T-helper 2 cell treated with Interferon-gamma antibody and Interleukin-4, amounts not matched to agents 5 μg/mL and 100 μg/mL, for 36 hours (primary cell): Measurements from ENCODE around the gene GZMA.
A peak's percentile ranks its signal among the peaks of the same experiment; 100 is the strongest.
"Not testable (repeated sequence)": the region's sequence is repeated elsewhere in the genome, so short reads cannot be mapped to it uniquely, and the experiment has no call there.

ENCODE experiments used
- DNase-seq: peaks from one replicate; pipeline ENCODE4 v3.0.0; 2021; ENCODE audit warnings: low spot score
- H3K27ac Mint-ChIP-seq: one replicate; pipeline ENCODE4 v1.8.0; 2021; ENCODE audit warnings: mild to moderate bottlenecking, mixed read lengths
- H3K27me3 Mint-ChIP-seq: one replicate; pipeline ENCODE4 v1.8.0; 2021; ENCODE audit warnings: low read depth, mixed read lengths
- H3K36me3 Mint-ChIP-seq: one replicate; pipeline ENCODE4 v1.8.0; 2021; ENCODE audit warnings: low read depth, mixed read lengths
- H3K4me1 Mint-ChIP-seq: one replicate; pipeline ENCODE4 v1.8.0; 2021; ENCODE audit warnings: low read depth, mixed read lengths
- H3K4me3 Mint-ChIP-seq: one replicate; pipeline ENCODE4 v1.8.0; 2022; ENCODE audit warnings: mild to moderate bottlenecking, moderate library complexity, mixed read lengths
- H3K9me3 Mint-ChIP-seq: one replicate; pipeline ENCODE4 v1.8.0; 2021; ENCODE audit warnings: mixed read lengths

GZMA gene

GRCh38 chr5:55102348-55102747 lies at the start of gene GZMA:
TSS of gene GZMA (plus strand) at chr5:55102646. CDS start at chr5:55102683, 37 bp downstream.
- peak within 1 kb of the TSS; percentile 91 for H3K27ac Mint-ChIP-seq
- H3K27me3 Mint-ChIP-seq = no peaks in the 10 kb centered on the region
- peak within 1 kb of the TSS; percentile 80 for H3K4me3 Mint-ChIP-seq
- DNase-seq = peak; percentile 35
- peaks cover 71% of the 10 kb centered on the region for H3K4me1 Mint-ChIP-seq
- peaks cover 38% of the 10 kb centered on the region for H3K9me3 Mint-ChIP-seq
- peaks cover 73% of the 10 kb centered on the region for H3K36me3 Mint-ChIP-seq

- H3K4me1 Mint-ChIP-seq = peaks cover 29% of the 10 kb centered on the region
- H3K27me3 Mint-ChIP-seq = no peaks in the 10 kb centered on the region
- H3K9me3 Mint-ChIP-seq = peaks cover 74% of the 10 kb centered on the region
- H3K36me3 Mint-ChIP-seq = peaks cover 67% of the 10 kb centered on the region
- DNase-seq = no peak
- H3K4me3 Mint-ChIP-seq = no peak overlapping the region
- H3K27ac Mint-ChIP-seq = no peak overlapping the region
These were observed 47.3 kb upstream of the GZMA start for GRCh38 chr5:55055183-55055582.

GRCh38 chr5:55062039-55062779 lies 40.2 kb upstream of the GZMA start:
- H3K27ac Mint-ChIP-seq = peak overlapping the region; percentile 97

GRCh38 chr5:55063220-55063863 lies 39.1 kb upstream of the GZMA start:
- peaks cover 80% of the 10 kb centered on the region for H3K4me1 Mint-ChIP-seq
- H3K27ac Mint-ChIP-seq = peak overlapping the region; percentile 97
- H3K36me3 Mint-ChIP-seq = peaks cover 48% of the 10 kb centered on the region
- H3K27me3 Mint-ChIP-seq = no peaks in the 10 kb centered on the region
- peak overlapping the region; percentile 68 for H3K4me3 Mint-ChIP-seq
- peaks cover 40% of the 10 kb centered on the region for H3K9me3 Mint-ChIP-seq
- no peak for DNase-seq

More at GRCh38 chr5:55062039-55062779, 40.2 kb upstream of the GZMA start:
- Mint-ChIP-seq H3K27me3 (no peaks in the 10 kb centered on the region), H3K36me3 (peaks cover 53% of the 10 kb centered on the region), H3K4me3 (peak overlapping the region; percentile 68), H3K4me1 (peaks cover 77% of the 10 kb centered on the region), H3K9me3 (peaks cover 46% of the 10 kb centered on the region)
- peak; percentile 78 for DNase-seq

GRCh38 chr5:55063899-55064298 lies 38.5 kb upstream of the GZMA start:
- H3K4me3 Mint-ChIP-seq = peak overlapping the region; percentile 7
- peaks cover 43% of the 10 kb centered on the region for H3K36me3 Mint-ChIP-seq
- DNase-seq = no peak
- peaks cover 35% of the 10 kb centered on the region for H3K9me3 Mint-ChIP-seq
- H3K4me1 Mint-ChIP-seq = peaks cover 75% of the 10 kb centered on the region
- no peaks in the 10 kb centered on the region for H3K27me3 Mint-ChIP-seq
- peak overlapping the region; percentile 45 for H3K27ac Mint-ChIP-seq

GRCh38 chr5:55064523-55064922 lies 37.9 kb upstream of the GZMA start:
- Mint-ChIP-seq H3K4me1 (peaks cover 78% of the 10 kb centered on the region), H3K27me3 (no peaks in the 10 kb centered on the region), H3K27ac (no peak overlapping the region), H3K4me3 (no peak overlapping the region), H3K9me3 (peaks cover 37% of the 10 kb centered on the region), H3K36me3 (peaks cover 46% of the 10 kb centered on the region)
- DNase-seq = no peak

- Mint-ChIP-seq H3K4me3 (no peak overlapping the region), H3K4me1 (peaks cover 77% of the 10 kb centered on the region), H3K9me3 (peaks cover 37% of the 10 kb centered on the region), H3K36me3 (peaks cover 45% of the 10 kb centered on the region), H3K27me3 (no peaks in the 10 kb centered on the region), H3K27ac (no peak overlapping the region)
- no peak for DNase-seq
These were observed 36.2 kb upstream of the GZMA start for GRCh38 chr5:55066277-55066676.

- H3K4me1 Mint-ChIP-seq = peaks cover 69% of the 10 kb centered on the region
These were observed 31.5 kb upstream of the GZMA start for GRCh38 chr5:55070968-55071367.

GRCh38 chr5:55071413-55071812 lies 31.0 kb upstream of the GZMA start:
- H3K4me3 Mint-ChIP-seq = no peak overlapping the region
- peaks cover 28% of the 10 kb centered on the region for H3K9me3 Mint-ChIP-seq
- H3K4me1 Mint-ChIP-seq = peaks cover 64% of the 10 kb centered on the region
- H3K27me3 Mint-ChIP-seq = no peaks in the 10 kb centered on the region
- no peak overlapping the region for H3K27ac Mint-ChIP-seq
- H3K36me3 Mint-ChIP-seq = peaks cover 24% of the 10 kb centered on the region
- no peak for DNase-seq

More at GRCh38 chr5:55070968-55071367, 31.5 kb upstream of the GZMA start:
- Mint-ChIP-seq H3K4me3 (peak overlapping the region; percentile 1), H3K9me3 (peaks cover 32% of the 10 kb centered on the region), H3K27ac (peak overlapping the region; percentile 60), H3K36me3 (peaks cover 28% of the 10 kb centered on the region), H3K27me3 (no peaks in the 10 kb centered on the region)
- DNase-seq = no peak

GRCh38 chr5:55072666-55073065 lies 29.8 kb upstream of the GZMA start:
- Mint-ChIP-seq H3K4me1 (peaks cover 55% of the 10 kb centered on the region), H3K27ac (peak overlapping the region; percentile 92), H3K27me3 (no peaks in the 10 kb centered on the region), H3K4me3 (peak overlapping the region; percentile 66), H3K9me3 (peaks cover 22% of the 10 kb centered on the region), H3K36me3 (peaks cover 20% of the 10 kb centered on the region)
- no peak for DNase-seq

GRCh38 chr5:55073211-55073610 lies 29.2 kb upstream of the GZMA start:
- peaks cover 56% of the 10 kb centered on the region for H3K4me1 Mint-ChIP-seq
- peak overlapping the region; percentile 66 for H3K4me3 Mint-ChIP-seq
- H3K36me3 Mint-ChIP-seq = peaks cover 23% of the 10 kb centered on the region
- DNase-seq = no peak
- peaks cover 26% of the 10 kb centered on the region for H3K9me3 Mint-ChIP-seq
- peak overlapping the region; percentile 92 for H3K27ac Mint-ChIP-seq
- no peaks in the 10 kb centered on the region for H3K27me3 Mint-ChIP-seq

GRCh38 chr5:55081541-55081940 lies 20.9 kb upstream of the GZMA start:
- Mint-ChIP-seq H3K36me3 (peaks cover 52% of the 10 kb centered on the region), H3K4me1 (peaks cover 10% of the 10 kb centered on the region), H3K9me3 (peaks cover 66% of the 10 kb centered on the region), H3K27me3 (no peaks in the 10 kb centered on the region), H3K4me3 (no peak overlapping the region), H3K27ac (no peak overlapping the region)
- no peak for DNase-seq

GRCh38 chr5:55089301-55089700 lies 13.1 kb upstream of the GZMA start:
- Mint-ChIP-seq H3K4me1 (peaks cover 30% of the 10 kb centered on the region), H3K9me3 (peaks cover 49% of the 10 kb centered on the region), H3K36me3 (peaks cover 36% of the 10 kb centered on the region)
- H3K27ac Mint-ChIP-seq, H3K4me3 Mint-ChIP-seq, DNase-seq, H3K27me3 Mint-ChIP-seq: not testable (repeated sequence)

- Mint-ChIP-seq H3K9me3 (peaks cover 47% of the 10 kb centered on the region), H3K36me3 (peaks cover 42% of the 10 kb centered on the region), H3K4me1 (peaks cover 45% of the 10 kb centered on the region)
- H3K4me3 Mint-ChIP-seq, H3K27me3 Mint-ChIP-seq, H3K27ac Mint-ChIP-seq, DNase-seq: not testable (repeated sequence)
These were observed 11.4 kb upstream of the GZMA start for GRCh38 chr5:55091011-55091410.
